Right lobe of liver (tissue), 6 donors: ENCODE data around the gene HCN3. TPM values are rescaled to one million over a fixed set of nuclear protein-coding genes. Genes with fewer than 3 reads are reported as not detected.
A peak's percentile ranks its signal among the peaks of the same experiment; 100 is the strongest.

ENCODE experiments used
- ATAC-seq, 4 donors: fragments of 200-7000 bp; cut with Tn5 transposase; one replicate each; pipeline ENCODE4 v1.9.1; 2020; ENCODE audit warnings: mild to moderate bottlenecking in 4 of 4, moderate library complexity in 4 of 4
- DNase-seq, 3 donors: peaks; one replicate each; pipeline ENCODE4 v3.0.0-alpha.2; 2020
- H3K27ac ChIP-seq, 3 donors: fragments of 200-600 bp; one replicate each; pipeline ENCODE4 v1.8.0; 2022
- H3K27me3 ChIP-seq, 2 donors: fragments of 200-600 bp; one replicate each; pipeline ENCODE4 v1.8.0; 2022
- H3K36me3 ChIP-seq, 4 donors: fragments of 200-600 bp; sonication (generic) in 1 of 4; one replicate each; pipeline versions ENCODE4 v1.5.1 to v1.8.0; 2017 to 2022; ENCODE audit warnings: control low read depth in 1 of 4
- H3K4me1 ChIP-seq, 4 donors: fragments of 200-600 bp; sonication (generic) in 1 of 4; one replicate each; pipeline versions ENCODE4 v1.5.1 to v1.8.0; 2017 to 2022; ENCODE audit warnings: control low read depth in 1 of 4
- H3K4me3 ChIP-seq, 3 donors: fragments of 200-600 bp; one replicate each; pipeline ENCODE4 v1.8.0; 2022
- H3K9me3 ChIP-seq, 4 donors: fragments of 200-600 bp; sonication (generic) in 1 of 4; one replicate each; pipeline versions ENCODE4 v1.5.1 to v1.8.0; 2017 to 2022; ENCODE audit warnings: control low read depth in 1 of 4
- POLR2A ChIP-seq: fragments of 450-650 bp; IDR thresholded peaks from one replicate; pipeline ENCODE4 v1.6.1; 2017; ENCODE audit warnings: antibody characterized with exemption, mild to moderate bottlenecking
- WGBS: methylation state at CpG from one replicate; pipeline ENCODE4 v1.1.6; 2018; ENCODE audit warnings: low coverage, low lambda C conversion rate; ENCODE audit not compliant: insufficient coverage; ENCODE audit errors: missing lambda C conversion rate; 5-methylcytosine and 5-hydroxymethylcytosine counted together
- intact Hi-C, 2 donors: fragments of 100-400 bp; cut with DNase I; formaldehyde crosslinking; loops; one replicate each; pipeline versions ENCODE4 v1.11.2 to v1.14.1; 2022
- total RNA-seq, 6 experiments: library from RNA; depleted of rRNA in 2 of 6; stranded (reverse); fragments of >200 nt in 2 of 6; fragmentation: NEBNext Ultra II Directional in 3 of 6; extraction: Animal tissue kit (Norgen Biotek cat#: 25700) in 3 of 6; gene quantifications; one replicate each; pipeline versions ENCODE4 v1.1.0 to v1.2.4, GENCODE V29; 2016 to 2023
- TF ChIP-seq, protein P1 (sequence below), 4 donors: fragments of 200-600 bp in 3 of 4; fragments of 450-650 bp in 1 of 4; IDR thresholded peaks; one replicate each; pipeline versions ENCODE4 v1.5.1 to v1.8.0; 2016 to 2022; ENCODE audit warnings: antibody characterized with exemption in 4 of 4, mild to moderate bottlenecking in 2 of 4
- donor health status: DM: no; HTN: yes; CAD: no.
- donor health status: DM: no; HTN: no; CAD: no.
- donor health status: DM: no; HTN: no; CAD: no.
- donor health status: DM: no; HTN: yes; CAD: no.
- donor health status: DM: no; HTN: yes; CAD: no.

Gene HCN3
- total RNA-seq, 6 experiments from 2014 or later: 0.56 to 1.6 (median 1.2) TPM

DNA sequence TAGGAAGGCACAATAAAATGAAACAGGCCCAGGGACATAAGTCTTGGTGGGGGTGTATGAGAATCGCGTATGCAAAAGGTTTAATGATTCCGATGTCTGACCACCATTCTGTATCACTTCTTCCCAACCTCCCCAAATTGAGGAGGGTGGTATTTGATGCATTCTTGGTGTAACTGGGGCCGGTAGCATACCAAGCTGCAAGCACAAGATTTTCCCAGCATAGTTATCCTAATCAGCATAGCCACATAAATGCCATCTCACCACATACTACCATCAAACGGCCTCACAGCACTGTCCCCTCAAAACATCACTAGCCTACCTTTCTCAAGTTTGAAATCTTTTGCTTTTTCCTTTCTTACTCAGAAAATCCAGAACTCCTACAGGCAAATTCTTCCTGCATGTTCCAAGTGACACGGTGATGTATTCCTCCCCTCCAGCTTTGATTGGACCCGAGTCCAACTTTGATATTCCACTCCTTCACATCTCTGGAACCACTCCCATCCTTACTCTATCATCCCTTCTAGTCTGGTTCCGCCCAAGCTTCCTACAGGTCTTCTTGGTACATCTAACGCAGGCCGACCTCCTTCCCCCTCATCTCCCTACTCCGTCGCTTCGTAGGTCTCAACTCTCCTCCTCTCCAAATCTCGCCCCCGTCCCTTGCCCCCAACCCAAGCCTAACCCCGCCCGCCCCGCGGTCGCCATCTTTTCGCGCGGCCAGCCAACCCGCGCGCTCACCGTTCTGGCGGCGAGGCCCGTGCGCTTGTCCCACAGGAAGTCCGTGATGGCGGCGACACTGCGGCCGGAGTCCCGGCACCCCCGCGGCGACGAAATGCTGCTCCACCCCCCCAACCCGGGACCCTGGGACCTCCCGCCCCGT lies 4.6 kb upstream of the HCN3 start:
- H3K4me1 ChIP-seq: peaks cover 0 to 12% (median 4%) of the 10 kb centered on the region in 4 donors
- H3K4me3 ChIP-seq: peak overlapping the region; percentile 59 to 80 (median 79)
- peak; percentile 24 to 38 (median 32) for ATAC-seq
- TF ChIP-seq, protein P1, sequence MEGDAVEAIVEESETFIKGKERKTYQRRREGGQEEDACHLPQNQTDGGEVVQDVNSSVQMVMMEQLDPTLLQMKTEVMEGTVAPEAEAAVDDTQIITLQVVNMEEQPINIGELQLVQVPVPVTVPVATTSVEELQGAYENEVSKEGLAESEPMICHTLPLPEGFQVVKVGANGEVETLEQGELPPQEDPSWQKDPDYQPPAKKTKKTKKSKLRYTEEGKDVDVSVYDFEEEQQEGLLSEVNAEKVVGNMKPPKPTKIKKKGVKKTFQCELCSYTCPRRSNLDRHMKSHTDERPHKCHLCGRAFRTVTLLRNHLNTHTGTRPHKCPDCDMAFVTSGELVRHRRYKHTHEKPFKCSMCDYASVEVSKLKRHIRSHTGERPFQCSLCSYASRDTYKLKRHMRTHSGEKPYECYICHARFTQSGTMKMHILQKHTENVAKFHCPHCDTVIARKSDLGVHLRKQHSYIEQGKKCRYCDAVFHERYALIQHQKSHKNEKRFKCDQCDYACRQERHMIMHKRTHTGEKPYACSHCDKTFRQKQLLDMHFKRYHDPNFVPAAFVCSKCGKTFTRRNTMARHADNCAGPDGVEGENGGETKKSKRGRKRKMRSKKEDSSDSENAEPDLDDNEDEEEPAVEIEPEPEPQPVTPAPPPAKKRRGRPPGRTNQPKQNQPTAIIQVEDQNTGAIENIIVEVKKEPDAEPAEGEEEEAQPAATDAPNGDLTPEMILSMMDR (IDR thresholded peaks at IDR 0.05): no peak
- no peak for TF ChIP-seq POLR2A
- no peaks in the 10 kb centered on the region for H3K9me3 ChIP-seq
- peak overlapping the region; percentile 63 to 84 (median 79) for H3K27ac ChIP-seq
- H3K27me3 ChIP-seq: no peaks in the 10 kb centered on the region
- 6% methylated on average over 34 of the region's 44 CpGs for WGBS
- DNase-seq: no peak
- intact Hi-C loops: no loop called here
- H3K36me3 ChIP-seq: peaks cover 9 to 33% (median 23%) of the 10 kb centered on the region in 4 donors

DNA sequence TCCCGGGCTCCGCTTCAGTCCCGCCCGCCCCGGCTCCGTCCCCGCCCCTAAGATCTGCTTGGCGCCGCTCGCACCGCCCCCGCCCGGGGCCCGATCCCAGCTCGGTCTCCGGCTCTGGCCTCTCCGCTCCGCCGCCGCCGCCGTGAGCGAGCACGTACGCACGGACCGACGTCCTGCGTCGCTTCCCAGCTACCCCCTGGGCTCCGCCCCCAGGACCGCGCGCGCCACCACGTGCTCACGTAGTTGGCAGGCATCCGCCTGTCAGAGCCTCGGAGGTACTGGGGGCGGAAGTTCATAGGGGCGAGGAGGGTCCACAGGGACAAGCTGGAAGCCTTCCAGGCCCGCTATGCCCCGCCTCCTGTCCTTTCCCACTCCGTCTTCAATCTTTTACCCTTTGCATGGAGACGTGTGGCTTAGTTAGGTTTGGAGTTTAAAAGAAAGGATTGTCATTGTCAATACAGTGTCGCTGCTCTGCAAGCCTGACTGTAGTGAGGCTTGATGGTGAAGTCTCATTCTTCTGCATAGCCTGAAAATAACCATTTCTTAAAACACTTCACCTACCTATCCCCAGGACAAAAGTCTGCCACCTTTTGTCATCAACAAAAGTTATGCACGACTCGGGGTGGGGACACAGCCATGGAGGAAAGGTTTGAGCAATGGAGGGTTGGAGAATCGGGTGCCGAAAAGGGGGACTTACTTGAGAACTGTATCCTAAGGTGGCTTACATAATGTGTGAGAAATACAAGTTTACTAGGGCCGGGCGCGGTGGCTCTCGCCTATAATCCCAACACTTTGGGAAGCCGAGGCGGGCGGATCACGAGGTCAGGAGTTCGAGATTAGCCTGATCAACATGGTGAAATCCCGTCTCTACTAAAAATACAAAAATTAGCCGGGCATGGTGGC lies 3.7 kb upstream of the HCN3 start, which contains the start of gene CLK2:
CLK2 (minus strand) TSS at position 162 of the 903 bp plus-strand sequence. CDS start 2,527 bp downstream, outside the sequence.
- 15% methylated on average over 26 of the region's 61 CpGs for WGBS
- peaks cover 0 to 12% (median 4%) of the 10 kb centered on the region in 4 donors for H3K4me1 ChIP-seq
- peak within 1 kb of the TSS; percentile 59 to 80 (median 79) for H3K4me3 ChIP-seq
- no peaks in the 10 kb centered on the region for H3K27me3 ChIP-seq
- no peaks in the 10 kb centered on the region for H3K9me3 ChIP-seq
- peak; percentile 79 for TF ChIP-seq POLR2A
- TF ChIP-seq, protein P1 (IDR thresholded peaks at IDR 0.05): no peak
- peaks cover 6 to 24% (median 16%) of the 10 kb centered on the region in 4 donors for H3K36me3 ChIP-seq
- peak; percentile 84 to 89 (median 88) for ATAC-seq
- DNase-seq: peak; percentile 98
- intact Hi-C loops: no loop called here
- peak within 1 kb of the TSS; percentile 63 to 84 (median 79) for H3K27ac ChIP-seq

DNA sequence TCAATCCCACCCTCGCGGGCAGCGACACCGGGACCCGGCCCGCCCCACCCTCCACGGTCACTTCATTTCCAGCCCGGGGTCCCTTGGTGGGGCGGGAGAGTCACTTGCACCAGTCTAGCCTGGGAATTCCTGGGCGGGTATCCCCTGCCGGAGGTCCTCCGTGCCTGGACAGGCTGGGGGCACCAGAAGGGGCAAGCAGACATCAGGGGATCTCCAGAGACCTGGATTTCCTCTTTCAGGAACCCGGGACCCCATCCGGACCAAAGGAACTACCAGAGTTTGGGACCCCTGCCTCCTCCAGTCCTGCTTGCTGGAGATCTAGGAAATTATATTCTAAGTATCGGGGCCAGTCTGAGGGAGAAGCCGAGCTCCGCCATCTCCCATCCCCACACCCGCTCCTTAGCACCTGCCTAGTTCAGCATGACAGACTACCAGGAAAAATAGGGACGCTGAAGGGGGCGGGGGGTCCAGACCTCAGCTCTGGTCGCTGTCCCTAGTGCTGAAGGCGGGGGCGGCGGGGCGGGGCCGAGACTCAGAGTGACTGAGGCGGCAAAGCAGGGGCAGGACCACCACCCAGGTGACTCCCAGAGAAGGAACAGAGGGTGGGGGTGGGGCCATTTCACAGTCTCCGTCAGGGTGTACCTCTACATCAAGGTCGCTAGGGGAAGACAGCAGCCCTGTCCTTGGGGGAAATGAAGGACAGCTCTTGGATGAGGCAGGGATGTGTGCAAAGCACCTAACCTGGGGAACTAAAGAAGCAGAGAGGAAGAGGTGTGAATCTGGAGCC lies 832 bp downstream of the HCN3 start:
- peak in 2 of 4 donors; percentile 1 to 12 for ATAC-seq
- intact Hi-C loops: loop anchor here (5.0 kb wide), 1 partner anchor 44 kb away; the partner anchor contains the start of gene RUSC1 (in 2 of the 2)
- Histone ChIP-seq H3K27me3 (no peaks in the 10 kb centered on the region), H3K27ac (no peak overlapping the region), H3K9me3 (no peaks in the 10 kb centered on the region), H3K36me3 (no peaks in the 10 kb centered on the region), H3K4me1 (no peaks in the 10 kb centered on the region), H3K4me3 (peak overlapping the region; percentile 64 to 73 (median 68))
- peak in 2 of 3 donors; percentile 64 to 67 for DNase-seq
- TF ChIP-seq POLR2A: no peak
- TF ChIP-seq, protein P1 (IDR thresholded peaks at IDR 0.05): peak in 3 of 4 donors; percentile 10 to 19 (median 14)
- WGBS: 2% methylated on average over 16 of the region's 29 CpGs
